T follicular helper cell (primary cell): ENCODE measurements around the gene SPACA7.

Source experiments
- DNase-seq: peaks from one replicate; pipeline ENCODE4 v3.0.0-alpha.2; 2020; ENCODE audit warnings: low read depth
- total RNA-seq, 2 experiments: gene quantifications; one replicate each; lab custom pipeline; 2026; lab: John Stamatoyannopoulos, UW

SPACA7 gene, protein sequence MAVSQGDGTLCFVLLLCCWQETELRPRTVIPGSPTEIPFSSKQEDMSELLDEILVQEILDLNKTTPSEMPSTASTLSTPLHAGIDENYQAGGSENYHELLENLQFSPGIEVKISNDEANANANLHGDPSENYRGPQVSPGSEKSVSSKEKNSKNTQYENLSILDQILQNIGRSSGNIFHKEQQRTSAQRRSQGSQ
- 0 reads per million in 2 experiments for total RNA-seq

DNA sequence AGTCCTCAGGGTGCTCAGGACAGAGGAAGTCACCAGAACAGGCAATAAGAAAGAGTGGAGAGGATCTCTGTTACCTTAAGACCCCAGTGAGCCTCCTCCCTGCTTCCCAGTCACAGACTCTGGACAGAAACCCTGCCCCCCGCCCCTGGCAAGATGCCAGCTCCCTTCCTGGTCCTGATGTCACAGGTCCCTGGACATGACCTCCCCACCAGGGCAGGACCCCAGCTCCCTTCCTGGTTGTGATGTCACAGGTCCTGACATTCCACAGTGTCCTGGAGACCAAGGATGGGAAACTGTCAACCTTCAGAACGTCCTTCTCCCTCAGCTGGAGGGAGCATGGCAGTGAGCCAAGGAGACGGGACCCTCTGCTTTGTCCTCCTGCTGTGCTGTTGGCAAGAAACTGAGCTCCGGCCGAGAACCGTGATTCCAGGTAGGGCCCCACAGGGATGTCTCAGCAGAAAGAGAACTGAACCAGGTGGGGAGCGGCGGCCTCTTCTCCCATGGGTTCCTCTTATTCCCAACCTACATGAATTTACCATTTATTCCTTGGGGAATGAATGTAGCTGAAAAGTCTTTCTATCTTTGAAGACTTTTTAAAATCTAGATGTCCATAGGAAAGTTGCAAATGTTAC lies at the start of gene SPACA7:
TSS of gene SPACA7 (plus strand) at position 306 of the 632 bp plus-strand sequence. CDS start at position 337, 31 bp downstream.
- DNase-seq = no peak

GRCh38 chr13:112326821-112327370 lies 49.3 kb upstream of the SPACA7 start:
- DNase-seq = no peak

GRCh38 chr13:112328936-112329335 lies 47.2 kb upstream of the SPACA7 start:
- DNase-seq = no peak

- no peak for DNase-seq
Measured at GRCh38 chr13:112329376-112329775, 46.8 kb upstream of the SPACA7 start.

- no peak for DNase-seq
Measured at GRCh38 chr13:112330066-112330465, 46.1 kb upstream of the SPACA7 start.

- DNase-seq = no peak
Measured at GRCh38 chr13:112330479-112331381, 45.4 kb upstream of the SPACA7 start.

DNA sequence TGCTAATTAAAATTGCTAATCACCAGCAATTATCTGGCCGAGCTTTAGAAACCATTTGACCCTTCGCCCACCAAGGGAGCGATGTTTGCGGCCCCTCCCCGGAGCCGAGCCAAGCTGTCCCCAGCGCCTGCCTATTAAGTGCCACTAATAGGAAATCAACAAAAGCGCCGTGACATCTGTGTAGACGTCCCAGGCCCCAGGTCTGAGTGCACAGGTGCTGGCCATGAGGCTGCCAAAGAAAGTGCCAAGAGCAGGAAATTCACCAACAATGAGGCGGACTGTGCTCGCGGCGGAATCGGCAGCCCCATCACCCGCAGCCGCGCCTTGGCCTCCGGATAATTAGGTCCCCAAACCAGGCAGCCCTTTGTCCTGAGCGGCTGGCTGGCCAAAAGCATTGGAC lies 44.5 kb upstream of the SPACA7 start:
- no peak for DNase-seq

DNA sequence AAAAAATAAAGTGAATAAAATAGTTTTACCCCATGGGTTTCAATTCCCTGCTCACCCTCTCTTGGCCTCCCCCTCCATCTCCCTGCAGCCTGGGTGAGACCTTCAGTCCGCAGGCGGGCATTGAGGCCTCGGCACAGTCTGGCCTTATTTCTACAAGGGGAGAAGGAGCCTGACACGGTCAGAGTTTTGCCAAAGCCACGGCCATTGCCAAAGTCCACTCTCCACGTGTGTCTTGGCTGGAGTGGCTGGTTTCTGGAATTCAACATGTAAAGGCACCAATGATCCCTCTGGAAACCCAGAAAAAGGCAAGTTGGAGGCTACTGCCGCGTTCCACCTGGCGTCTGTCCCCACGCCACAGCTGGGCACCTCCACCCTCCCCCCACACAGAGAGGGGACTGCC lies 43.4 kb upstream of the SPACA7 start:
- no peak for DNase-seq

- DNase-seq = no peak
Measured at GRCh38 chr13:112333756-112334543, 42.2 kb upstream of the SPACA7 start.

- no peak for DNase-seq
Measured at GRCh38 chr13:112335135-112335534, 41.0 kb upstream of the SPACA7 start.

DNA sequence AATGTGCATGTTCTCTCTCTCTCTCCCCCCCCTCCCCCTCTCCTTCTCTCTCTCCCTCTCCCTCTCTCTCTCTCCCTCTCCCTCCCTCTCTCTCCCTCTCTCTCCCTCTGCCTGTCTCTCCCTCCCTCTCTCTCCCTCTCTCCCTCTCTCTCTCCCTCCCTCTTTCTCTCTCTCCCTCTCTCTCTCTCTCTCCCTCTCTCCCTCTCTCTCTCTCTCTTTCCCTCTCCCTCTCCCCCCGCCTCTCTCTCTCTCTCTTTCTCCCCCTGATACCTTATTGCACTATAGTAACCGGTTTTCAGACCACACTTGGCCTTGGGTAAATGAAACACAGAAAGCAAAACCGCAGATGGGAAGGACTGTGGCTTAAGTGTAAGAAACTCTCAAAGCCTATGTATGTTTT lies 34.7 kb upstream of the SPACA7 start:
- DNase-seq = no peak

GRCh38 chr13:112341976-112342735 lies 34.0 kb upstream of the SPACA7 start:
- DNase-seq = no peak

GRCh38 chr13:112342841-112343361 lies 33.3 kb upstream of the SPACA7 start:
- DNase-seq = no peak

GRCh38 chr13:112343591-112343990 lies 32.6 kb upstream of the SPACA7 start:
- DNase-seq = no peak

DNA sequence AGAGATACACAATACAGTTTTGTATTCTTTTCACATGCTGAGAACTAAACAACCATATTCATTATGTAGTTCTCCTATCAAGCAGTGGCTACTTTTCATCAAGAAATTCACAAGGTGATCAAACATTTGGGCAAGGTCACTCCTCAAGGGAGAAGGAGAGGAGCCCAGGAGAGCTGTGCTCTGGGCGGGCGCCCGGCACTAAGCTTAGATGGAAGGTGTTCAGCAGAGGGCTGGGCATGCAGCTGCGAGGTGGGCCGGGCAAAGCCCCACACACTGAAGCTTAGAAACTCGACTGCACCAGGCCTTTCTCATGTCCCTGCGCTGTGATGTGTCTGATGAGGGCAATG lies 30.4 kb upstream of the SPACA7 start:
- DNase-seq = no peak

DNA sequence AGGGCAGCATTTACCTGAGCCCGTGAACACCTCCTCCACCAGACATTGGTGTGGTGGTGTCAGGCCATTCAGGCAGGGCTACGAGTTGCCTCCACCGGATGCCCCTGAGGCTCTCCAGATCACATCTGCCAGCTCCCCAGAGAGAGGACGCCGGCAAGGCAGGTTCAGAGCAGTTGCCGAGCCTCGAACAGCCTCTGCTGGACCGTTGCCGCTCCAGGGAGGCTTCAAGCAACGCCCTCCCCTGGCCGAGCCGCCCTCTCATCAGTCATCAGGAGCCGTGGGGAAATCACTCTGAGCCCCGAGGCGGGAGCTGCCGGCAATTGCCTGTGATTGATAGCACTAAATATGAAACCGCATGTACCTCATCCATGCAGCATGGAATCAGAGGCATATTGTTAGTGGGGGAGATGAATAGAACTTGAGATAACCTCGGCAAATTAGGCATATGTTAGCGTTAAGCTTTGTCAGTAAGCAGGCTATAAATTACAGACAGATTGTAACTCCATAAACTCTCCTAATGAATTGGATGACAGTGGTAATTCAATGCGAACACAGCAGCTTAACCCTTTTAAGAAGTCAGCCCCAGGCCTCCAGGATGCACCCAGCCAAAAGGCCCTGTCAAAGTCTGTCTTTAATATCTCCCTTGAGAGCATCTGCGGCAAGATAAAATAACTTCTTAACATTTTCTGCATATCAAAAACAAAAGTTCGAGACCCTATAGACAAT lies 29.8 kb upstream of the SPACA7 start:
- no peak for DNase-seq

DNA sequence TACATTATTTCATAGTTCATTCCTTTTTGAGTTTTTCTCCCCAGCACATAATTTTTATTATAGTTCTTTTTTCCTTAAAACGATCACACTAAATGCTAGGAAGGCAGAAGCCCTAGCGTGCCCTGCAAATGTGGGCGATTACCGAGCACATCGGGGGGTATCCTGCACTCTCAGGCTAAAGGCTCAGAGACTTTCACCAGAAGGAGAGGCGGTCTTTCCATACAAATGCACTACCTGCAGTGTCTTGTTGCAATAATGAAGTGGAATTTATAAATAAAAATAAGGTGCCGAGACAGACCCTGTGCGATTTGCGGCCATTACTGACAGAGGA lies 29.3 kb upstream of the SPACA7 start:
- no peak for DNase-seq

GRCh38 chr13:112347986-112348385 lies 28.2 kb upstream of the SPACA7 start:
- DNase-seq = no peak

GRCh38 chr13:112348642-112349345 lies 27.4 kb upstream of the SPACA7 start:
- no peak for DNase-seq

DNA sequence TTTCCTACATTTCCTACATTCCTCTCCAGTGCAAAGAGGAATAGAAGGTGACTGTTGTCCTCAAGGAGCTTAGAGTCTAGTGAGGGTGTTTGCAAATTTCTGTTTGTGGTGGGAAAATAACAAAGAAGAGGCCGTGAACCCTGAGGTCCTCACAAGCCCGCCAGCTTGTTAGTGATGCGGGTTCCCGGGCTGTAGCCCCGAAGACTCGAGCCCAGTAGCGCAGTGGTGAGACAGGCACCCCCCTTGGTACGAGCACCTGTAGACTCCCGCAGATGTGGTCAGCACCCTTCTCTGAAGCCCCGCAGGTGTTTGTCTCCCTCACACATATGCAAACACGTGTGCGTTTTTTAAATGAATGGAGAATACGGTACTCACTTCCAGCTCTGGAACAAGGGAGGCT lies 26.5 kb upstream of the SPACA7 start:
- DNase-seq = no peak
